Progenitor cell of endocrine pancreas (in vitro differentiated cells): ENCODE results near the gene EPM2A. TPM values are rescaled to one million over a fixed set of nuclear protein-coding genes. Genes with fewer than 3 reads are reported as not detected.

ENCODE experiments used
- DNase-seq: peaks from one replicate; pipeline ENCODE4 v3.0.0; 2021; ENCODE audit warnings: low spot score; ENCODE audit not compliant: unreplicated experiment
- H3K27ac Mint-ChIP-seq: 2 replicates; pipeline ENCODE4 v1.8.0; 2021; ENCODE audit warnings: mild to moderate bottlenecking, moderate library complexity, mixed read lengths
- H3K27me3 Mint-ChIP-seq: 2 replicates; pipeline ENCODE4 v1.8.0; 2021; ENCODE audit warnings: mixed read lengths
- H3K36me3 Mint-ChIP-seq: 2 replicates; pipeline ENCODE4 v1.8.0; 2022; ENCODE audit warnings: mixed read lengths; ENCODE audit not compliant: insufficient read depth
- H3K4me1 Mint-ChIP-seq: 2 replicates; pipeline ENCODE4 v1.8.0; 2021; ENCODE audit warnings: low read depth, mixed read lengths
- H3K4me3 Mint-ChIP-seq: 2 replicates; pipeline ENCODE4 v1.8.0; 2021; ENCODE audit warnings: low read depth, mild to moderate bottlenecking, moderate library complexity, mixed read lengths
- H3K9me3 Mint-ChIP-seq: 2 replicates; pipeline ENCODE4 v1.8.0; 2021; ENCODE audit warnings: low read depth, mixed read lengths
- CTCF ChIP-seq: fragments of 200-600 bp; sonication (generic); IDR thresholded peaks from one replicate; pipeline ENCODE4 v1.5.0; 2021; ENCODE audit warnings: antibody characterized with exemption, mild to moderate bottlenecking; ENCODE audit not compliant: unreplicated experiment
- total RNA-seq: library from RNA; stranded (reverse); gene quantifications from 2 replicates; pipeline ENCODE4 v1.2.1, GENCODE V29; 2021

EPM2A gene
- total RNA-seq, 1 donor from 2014 or later: 15.6 TPM

GRCh38 chr6:145738265-145738664 lies 2.9 kb upstream of the EPM2A start:
- Mint-ChIP-seq H3K27ac (no peak overlapping the region), H3K27me3 (no peaks in the 10 kb centered on the region), H3K36me3 (peaks cover 3% of the 10 kb centered on the region), H3K4me3 (no peak overlapping the region), H3K9me3 (peaks cover 16% of the 10 kb centered on the region), H3K4me1 (peaks cover 17% of the 10 kb centered on the region)
- no peak for TF ChIP-seq CTCF
- no peak for DNase-seq

- Mint-ChIP-seq H3K9me3 (peaks cover 16% of the 10 kb centered on the region), H3K4me1 (peaks cover 22% of the 10 kb centered on the region), H3K27ac (peak overlapping the region; percentile 76), H3K36me3 (peaks cover 3% of the 10 kb centered on the region), H3K27me3 (no peaks in the 10 kb centered on the region), H3K4me3 (peak overlapping the region; percentile 93)
- DNase-seq: no peak
- no peak for TF ChIP-seq CTCF
Observed at GRCh38 chr6:145736661-145737144, 1.4 kb upstream of the EPM2A start.

- H3K27ac Mint-ChIP-seq: peak overlapping the region; percentile 97
- peaks cover 12% of the 10 kb centered on the region for H3K9me3 Mint-ChIP-seq
- H3K36me3 Mint-ChIP-seq: peaks cover 5% of the 10 kb centered on the region
- no peaks in the 10 kb centered on the region for H3K27me3 Mint-ChIP-seq
- peaks cover 26% of the 10 kb centered on the region for H3K4me1 Mint-ChIP-seq
- TF ChIP-seq CTCF: no peak
- peak overlapping the region; percentile 89 for H3K4me3 Mint-ChIP-seq
- DNase-seq: peak; percentile 82
Observed at GRCh38 chr6:145734486-145735355, 599 bp downstream of the EPM2A start.

GRCh38 chr6:145733810-145734209 lies 1.5 kb downstream of the EPM2A start:
- TF ChIP-seq CTCF: no peak
- Mint-ChIP-seq H3K4me1 (peaks cover 26% of the 10 kb centered on the region), H3K4me3 (peak overlapping the region; percentile 89), H3K27ac (peak overlapping the region; percentile 73), H3K36me3 (peaks cover 7% of the 10 kb centered on the region), H3K9me3 (peaks cover 14% of the 10 kb centered on the region), H3K27me3 (no peaks in the 10 kb centered on the region)
- DNase-seq: no peak

- Mint-ChIP-seq H3K4me3 (no peak overlapping the region), H3K4me1 (peaks cover 26% of the 10 kb centered on the region), H3K27ac (no peak overlapping the region), H3K27me3 (no peaks in the 10 kb centered on the region), H3K9me3 (peaks cover 18% of the 10 kb centered on the region), H3K36me3 (peaks cover 10% of the 10 kb centered on the region)
- no peak for DNase-seq
- no peak for TF ChIP-seq CTCF
Observed at GRCh38 chr6:145733207-145733606, 2.1 kb downstream of the EPM2A start.
